COR-L47 (cell line): ENCODE measurements around the gene TRAPPC11.

Source experiments
- DNase-seq: peaks from one replicate; lab custom pipeline; 2025; lab: John Stamatoyannopoulos, UW

TRAPPC11 gene

DNA sequence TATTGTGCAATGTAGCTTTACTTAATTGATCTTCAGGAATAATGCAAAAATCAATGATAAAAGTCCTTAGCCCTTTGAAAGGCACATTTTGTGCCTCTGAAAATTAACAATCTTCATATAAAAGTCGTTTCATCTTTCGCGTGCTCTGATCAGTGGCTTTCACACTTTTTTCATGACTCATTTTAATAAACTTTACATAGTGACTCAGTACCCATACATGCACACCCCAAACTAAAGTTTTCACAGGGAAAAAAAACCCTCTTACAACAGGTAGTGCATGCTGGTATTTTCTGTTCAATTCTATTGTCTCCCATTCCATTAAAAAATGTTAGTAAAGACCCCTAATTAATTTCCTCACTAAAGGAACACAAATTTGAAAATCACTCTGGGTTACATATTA lies 21.6 kb upstream of the TRAPPC11 start:
- DNase-seq, result no peak

DNA sequence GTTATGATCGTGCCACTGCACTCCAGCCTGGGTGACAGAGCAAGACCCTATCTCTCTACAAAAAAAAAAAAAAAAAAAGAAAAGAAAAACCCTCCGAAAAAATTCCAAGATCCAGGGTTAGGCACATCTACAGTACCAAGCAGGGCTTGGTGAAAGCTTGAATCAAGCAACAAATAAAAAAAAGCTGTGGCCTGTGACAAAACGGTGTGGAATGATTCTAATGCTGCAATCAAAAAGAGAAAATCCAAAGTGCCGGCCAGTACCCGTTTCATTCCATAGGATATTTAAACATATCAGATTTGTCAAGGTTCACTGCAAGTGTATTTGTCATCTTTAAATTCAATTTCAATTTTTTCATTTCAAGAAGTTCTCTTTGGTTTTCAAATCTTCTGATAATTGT lies 20.7 kb upstream of the TRAPPC11 start:
- DNase-seq, result no peak

DNA sequence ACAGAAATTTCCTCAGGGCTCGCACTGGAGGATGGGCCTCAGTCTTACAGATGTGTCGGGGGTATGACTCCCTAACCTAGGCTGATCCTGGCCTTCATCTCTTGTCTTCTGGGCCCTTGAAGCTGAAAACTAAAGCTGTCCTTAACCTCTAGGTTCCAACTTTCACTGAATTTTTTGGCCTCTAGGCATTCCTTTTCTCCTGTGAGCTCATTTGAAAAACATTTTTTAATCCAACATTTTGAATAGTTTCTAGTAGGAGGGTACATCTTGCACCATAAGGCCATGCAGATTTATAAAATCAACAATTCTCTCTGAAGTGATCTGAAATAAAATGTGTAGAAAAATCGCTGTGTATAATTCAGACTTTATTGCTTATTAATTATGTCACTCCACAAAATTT lies 19.8 kb upstream of the TRAPPC11 start:
- DNase-seq, result no peak

DNA sequence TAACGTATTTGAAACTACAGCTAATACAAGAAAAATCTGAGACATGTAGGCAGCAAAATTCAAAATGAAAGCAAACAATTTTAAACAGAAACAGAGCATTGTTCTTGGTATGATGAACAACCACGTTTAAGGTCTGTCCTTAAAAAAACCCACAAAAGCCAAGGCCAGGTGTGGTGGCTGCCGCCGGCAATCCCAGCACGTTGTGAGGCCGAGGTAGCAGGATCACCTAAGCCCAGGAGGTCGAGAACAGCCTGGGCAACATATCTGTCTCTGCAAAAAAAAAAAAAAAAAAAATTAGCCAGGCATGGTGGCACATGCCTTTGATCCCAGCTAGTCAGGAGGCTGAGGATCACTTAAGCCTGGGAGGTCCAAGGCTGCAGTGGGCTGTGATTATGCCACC lies 13.8 kb upstream of the TRAPPC11 start:
- DNase-seq, result no peak

DNA sequence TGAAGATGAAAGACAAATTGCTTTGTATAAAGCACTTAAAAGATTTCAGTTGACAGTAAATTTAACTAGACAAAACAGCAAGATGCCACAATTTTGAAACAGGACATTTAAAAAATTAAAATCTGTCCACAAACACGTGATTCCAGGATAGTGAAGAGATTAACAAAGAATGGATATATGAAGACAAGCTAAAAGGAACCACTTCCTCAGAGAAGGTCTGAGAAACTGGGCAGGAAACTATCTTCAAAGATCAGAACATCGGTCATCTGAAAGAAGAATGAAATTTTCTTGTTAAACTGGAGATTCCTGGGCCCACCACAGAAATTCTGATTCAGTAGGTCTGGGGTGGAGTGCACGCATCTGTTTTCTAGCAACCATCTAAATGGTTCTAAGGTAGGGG lies 1.5 kb upstream of the TRAPPC11 start:
- DNase-seq, result no peak

DNA sequence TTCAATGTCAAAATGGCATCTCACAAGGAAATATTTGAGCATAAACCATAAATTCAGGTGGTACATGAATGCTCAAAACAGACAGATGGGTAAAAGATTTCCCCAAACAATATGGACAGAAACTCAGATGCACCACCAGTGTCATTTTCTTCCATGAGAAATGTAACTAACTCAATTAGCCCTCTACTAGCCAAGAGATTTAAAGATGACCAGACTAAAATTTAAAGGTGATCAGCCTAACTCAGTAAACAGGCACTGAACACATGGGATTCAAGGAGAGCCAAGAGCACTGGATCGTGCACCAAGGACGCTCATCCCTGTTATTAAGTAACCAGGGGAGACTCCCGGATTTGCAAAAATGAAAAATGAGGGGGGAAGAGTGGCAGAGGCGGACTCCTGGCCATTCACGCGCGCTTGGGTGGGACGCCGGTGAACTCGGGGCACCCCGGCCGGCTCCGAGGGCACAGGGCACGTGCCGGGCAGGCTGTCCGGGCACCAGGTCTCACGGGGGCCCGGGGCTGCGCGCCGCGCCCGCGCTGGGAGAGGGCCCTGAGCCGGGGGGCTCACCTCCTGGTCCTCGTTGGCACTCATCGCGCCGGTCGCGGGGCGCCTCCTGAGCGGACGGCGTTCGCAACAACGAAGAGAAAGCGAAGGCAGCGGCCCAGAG lies 598 bp upstream of the TRAPPC11 start:
- DNase-seq, result peak; percentile 1

DNA sequence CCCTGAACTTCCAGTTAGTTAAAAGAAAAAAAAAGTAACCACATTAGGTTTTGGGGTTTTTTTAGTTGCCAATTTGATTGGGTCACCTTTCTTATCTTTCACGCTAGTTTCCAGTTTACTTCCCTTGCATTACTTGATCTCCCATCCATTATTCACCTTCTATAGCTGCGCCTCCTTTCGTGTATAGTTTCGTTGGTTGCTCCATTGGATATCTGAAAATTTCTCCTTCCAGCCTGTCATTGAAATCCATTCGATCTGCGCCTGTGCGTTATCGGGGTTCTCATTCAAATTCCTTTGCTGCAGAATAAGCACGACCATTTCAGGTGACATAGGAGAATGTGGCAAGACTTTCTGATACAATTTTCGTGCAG lies 764 bp downstream of the TRAPPC11 start:
- no peak for DNase-seq

DNA sequence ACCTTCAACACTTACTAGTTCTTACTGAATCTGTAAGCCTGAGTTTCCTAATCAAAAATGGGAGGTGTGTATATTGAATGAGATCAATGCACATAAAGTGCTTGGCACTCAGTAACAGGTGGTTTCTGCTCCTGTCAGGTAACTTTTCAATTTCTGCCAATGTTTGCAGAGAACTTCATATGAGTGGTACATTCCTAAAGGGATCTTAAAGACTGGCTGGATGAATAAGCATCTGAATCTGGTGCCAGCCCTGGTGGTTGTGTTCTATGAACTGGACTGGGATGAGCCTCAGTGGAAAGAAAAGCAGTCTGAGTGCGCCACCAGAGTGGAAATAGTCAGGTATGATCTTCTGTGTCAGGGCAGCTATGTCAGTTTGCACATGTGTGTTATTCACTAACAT lies 7.0 kb downstream of the TRAPPC11 start:
- DNase-seq, result no peak

DNA sequence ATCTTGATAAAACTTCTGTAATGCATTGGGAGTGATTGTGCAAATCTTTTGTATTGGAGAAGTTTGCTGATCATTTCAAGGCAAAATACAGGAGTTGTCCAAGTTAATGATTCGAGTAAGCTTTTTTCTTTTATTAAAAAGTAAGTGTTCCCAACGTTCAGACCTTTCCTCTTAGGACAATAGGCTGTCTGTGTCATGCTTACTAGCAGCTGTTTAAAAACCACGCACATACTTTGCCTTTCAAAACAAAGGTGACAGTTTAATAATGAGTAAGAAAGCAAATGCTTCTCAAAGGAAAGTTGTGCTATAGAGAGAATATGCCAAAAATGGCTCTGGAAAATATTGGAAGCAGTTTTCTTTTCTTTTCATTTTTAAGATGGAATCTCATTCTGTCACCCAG lies 11.2 kb downstream of the TRAPPC11 start:
- no peak for DNase-seq

DNA sequence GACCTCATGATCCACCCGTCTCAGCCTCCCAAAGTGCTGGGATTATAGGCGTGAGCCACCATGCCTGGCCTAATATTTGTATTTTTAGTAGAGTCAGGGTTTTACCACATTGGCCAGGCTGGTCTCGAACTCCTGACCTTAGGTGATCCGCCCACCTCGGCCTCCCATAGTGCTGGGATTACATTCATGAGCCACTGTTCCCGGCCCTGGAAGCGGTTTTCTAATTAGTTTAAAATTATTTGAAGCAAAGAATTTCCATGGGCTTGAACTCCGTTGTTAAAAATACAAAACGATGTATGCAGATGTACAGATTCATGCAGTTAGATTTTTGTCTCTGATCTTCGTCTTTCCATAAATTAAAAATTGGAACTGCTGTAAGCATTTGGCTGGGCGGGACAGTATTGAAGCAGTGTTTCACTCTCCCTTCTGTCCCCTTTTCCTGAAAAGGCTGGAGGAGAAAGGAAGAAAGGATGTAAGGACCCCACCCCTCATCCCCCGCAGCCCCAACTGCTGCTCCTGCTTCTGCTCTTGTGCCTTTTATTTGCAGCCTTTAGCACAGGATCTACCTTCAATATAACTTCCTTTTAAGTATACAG lies 12.0 kb downstream of the TRAPPC11 start:
- no peak for DNase-seq

DNA sequence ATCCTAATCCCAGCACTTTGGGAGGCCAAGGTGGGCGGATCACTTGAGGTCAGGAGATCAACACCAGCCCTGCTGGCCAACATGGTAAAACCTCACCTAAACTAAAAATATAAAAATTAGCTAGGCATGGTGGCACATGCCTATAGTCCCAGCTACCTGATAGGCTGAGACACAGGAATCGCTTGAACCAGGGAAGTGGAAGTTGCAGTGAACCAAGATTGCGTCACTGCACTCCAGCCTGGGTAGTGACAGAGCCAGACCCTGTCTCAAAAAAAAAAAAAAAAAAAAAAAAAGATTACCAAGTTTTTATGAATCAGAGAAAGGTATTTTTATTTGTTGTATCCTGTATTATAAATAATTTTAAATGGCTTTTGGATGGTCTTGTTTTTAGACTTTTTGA lies 15.1 kb downstream of the TRAPPC11 start:
- no peak for DNase-seq

DNA sequence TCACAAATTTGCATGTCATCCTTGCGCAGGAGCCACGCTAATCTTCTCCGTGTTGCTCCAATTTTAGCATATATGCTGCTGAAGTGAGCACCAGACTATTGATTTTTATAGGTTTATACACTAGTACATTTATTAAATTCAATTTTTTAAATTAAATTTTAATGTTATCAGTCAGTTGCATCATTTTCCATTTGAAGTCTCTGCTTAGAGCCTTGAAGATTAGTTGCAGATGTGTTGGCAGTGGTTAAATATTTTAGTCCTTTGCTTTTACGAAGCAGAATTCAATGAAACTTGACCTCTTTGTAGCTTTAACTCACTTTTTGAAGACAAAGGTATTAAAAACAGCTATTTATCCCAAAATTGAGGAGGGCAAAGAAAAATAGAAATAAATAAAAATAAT lies 16.5 kb downstream of the TRAPPC11 start:
- no peak for DNase-seq

DNA sequence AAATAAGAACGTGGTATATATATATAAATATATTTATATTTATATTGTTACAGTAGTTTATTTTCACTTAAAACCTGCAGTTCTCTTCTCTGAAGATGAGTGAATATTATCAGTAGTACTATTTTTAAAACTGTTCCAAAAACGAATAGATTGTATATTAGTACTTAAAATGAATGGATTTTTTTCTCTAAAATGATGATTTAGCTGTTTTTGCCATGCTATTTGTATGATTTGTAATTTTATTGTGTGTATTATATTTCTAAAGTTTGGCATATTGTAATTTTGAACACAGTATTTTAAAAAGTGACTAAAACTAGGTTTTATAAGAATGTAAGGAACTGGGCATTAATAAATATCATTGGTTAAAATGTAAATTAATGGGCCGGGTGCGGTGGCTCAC lies 22.0 kb downstream of the TRAPPC11 start:
- DNase-seq, result no peak

DNA sequence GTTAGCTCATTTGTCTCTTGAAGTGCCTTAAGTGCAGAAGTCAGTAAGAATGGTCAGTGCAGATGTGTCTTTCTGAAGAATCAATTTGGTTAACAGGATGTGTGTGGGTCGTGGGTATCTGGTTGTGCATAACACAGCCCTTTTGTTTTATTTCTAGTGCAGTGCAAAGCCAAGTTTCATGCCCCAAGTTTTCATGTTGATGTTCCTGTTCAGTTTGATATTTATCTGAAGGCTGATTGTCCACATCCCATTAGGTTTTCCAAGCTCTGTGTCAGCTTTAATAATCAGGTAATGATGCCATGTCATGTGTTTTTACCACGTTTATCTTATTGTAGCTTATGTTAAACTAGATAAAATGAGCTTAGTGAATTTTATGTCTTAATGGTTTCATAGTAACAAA lies 27.4 kb downstream of the TRAPPC11 start:
- DNase-seq, result no peak

DNA sequence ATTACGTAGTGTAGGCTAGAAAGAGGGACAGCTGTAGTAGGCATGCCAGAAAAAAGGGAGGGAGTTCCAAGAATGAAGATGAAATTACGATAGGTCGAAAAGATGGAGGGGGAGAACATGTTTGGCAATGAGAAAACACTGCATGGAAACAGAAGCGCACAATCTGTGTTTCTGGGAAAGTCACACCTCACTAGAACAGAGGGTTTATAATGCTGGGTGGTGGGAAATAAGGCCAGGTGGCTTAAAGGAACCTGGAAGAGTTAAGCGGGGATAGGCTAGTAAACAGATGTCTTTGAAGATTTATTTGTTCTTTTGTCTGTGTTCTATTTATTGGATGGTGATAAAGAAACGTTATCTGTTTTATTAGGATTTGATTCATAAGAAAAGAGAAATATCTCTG lies 29.1 kb downstream of the TRAPPC11 start:
- DNase-seq, result no peak

DNA sequence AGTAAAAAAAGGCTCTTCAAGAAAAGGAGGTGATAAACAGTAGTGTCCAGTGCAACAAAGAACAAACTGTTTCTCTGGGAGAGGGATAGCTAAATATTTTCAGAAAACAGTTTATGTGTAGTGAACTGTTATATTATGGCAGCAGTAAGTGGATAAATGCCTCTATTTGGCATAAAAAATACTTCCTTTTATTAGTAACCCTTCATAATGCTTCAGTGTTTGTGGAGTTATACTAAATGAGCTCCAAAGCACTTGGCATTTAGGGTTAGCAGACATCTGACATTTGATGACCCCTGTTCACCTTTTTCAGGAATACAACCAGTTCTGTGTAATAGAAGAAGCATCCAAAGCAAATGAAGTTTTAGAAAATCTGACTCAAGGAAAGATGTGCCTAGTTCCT lies 31.9 kb downstream of the TRAPPC11 start:
- no peak for DNase-seq

DNA sequence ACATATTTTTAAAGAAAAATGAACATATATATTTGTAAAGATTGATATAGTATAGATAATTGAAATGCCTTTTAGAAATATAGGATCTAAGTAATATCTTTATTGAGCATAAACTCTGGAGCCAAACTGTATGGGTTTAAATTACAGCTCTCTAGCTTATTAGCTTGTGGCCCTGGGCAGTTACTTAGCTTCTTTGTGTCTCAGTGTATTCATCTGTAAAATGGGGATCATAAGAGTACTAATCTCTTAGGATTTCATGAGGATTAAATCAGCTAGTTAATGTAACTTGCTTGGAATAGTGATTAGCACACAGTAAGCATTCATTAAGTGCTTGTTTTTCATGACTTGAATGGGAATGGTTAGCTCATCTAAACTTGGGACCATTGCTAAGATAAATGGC lies 32.8 kb downstream of the TRAPPC11 start:
- DNase-seq, result no peak

DNA sequence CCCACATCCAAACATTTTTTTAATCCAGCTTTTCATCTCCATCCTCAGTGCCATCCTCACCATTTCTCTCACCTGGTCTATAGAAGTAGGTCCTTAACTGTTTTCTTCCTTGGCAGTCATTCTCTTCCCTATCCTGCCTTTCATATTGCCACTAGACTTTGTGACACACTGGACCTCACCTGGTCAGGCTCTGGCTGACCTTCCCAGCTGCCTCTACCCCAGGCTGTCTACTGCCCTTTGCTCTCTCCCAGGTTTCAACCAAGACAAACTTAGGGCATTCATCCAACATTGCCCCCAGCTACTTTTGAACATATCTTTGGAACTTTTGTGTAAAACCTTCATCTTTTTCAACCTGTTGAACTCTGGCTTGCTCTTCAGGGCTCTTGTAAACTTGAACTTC lies 39.8 kb downstream of the TRAPPC11 start:
- DNase-seq, result no peak

DNA sequence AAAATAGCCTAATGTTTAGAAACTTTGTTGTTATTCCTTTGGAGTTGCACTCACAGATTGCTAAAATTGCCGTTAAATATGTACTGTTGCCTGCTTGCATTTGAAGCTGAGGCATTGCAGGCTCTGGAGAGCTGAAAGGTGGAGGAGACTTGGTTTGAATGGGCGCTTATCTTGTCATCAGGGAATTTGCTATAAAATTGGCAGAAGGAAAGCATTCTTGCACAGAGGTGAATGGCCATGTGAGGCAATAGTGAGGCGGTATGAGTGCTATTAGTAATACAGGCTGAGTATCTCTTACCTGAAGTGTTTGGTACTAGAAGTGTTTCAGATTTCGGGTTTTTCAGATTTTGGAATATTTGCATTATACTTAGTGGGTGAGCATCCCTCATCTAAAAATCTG lies 41.3 kb downstream of the TRAPPC11 start:
- DNase-seq, result no peak

DNA sequence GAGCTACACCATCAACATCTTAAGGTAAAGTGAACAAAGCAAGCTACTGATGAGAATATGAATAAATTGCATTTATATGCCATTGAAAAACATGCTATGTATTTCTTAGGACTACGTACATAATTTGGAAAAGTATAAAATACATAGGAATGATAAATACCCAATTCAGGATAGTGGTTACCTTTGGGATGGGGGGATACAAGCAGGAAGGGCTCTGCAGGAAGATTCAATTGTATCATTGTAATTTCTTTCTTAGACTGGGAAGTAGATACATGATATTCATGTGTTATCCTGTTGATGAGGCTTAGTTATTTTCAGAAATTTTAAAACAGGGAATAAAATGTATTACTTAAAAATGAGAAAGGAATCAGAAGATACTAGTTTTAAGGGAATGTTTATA lies 43.4 kb downstream of the TRAPPC11 start:
- no peak for DNase-seq

DNA sequence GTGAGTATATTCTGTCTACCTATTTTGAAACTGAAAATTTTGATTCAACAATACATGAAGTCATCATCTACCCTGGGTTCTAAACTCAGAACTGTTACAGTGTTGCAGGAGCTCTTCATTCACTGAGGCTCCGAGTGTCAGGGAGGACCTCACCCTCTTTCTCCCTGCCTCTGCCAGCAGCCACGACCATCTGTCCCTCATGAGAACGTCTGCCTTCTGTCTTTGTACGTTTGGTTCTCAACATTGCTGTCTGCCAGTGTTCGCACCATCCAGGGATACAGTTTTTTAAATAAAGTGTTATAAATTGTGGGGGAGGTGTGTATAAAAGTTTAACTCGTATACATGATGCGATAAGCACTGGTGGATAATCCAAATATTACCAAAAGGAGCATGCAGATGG lies 55.5 kb downstream of the TRAPPC11 start:
- DNase-seq, result no peak

DNA sequence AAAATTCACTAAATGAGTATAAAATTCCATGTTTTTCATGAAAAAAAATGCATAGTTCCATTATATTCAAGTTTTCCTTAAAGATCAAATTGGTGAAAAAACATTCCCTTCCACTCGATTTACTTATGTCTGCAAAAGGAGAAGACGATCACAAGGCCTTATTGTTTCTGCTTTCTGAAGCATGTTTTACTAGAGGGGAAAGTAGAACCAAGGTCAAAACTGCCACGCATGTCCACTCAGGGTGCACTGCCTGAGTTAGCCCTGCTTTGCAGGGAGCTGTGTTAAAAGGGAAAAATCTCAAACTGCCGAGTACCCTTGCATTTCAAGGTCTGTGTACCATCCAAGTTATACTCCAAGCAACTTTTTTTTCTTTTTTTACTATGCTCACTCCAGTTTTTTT lies 57.2 kb downstream of the TRAPPC11 start:
- no peak for DNase-seq

DNA sequence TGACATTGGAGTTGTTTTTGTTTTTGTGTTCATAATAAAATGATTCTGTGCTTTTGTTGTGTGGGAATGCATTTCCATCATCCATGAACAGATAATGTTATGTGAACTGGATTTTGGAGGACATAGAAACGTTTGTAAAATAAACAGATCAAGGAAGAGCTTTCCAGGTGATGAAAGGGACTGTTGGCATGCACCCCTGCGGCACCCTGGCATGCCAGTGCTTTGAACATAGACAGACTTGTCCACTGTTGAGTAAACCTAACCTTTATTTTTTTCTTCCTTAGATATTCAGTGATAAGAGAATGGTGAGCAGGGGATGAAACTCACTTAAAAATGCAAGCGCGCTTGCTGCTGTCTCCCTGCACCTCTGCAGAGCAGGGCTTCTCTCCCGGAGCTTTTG lies 59.8 kb downstream of the TRAPPC11 start:
- DNase-seq, result no peak
